Erythroblast (primary cell): ENCODE results near the gene GPC5.

Experiments
- DNase-seq, 2 experiments: peaks; one replicate each; lab custom pipeline; 2025; lab: John Stamatoyannopoulos, UW
- GATA1 ChIP-seq: IDR thresholded peaks from 2 replicates; pipeline ENCODE4 v1.6.1; 2011; ENCODE audit warnings: low read depth, mild to moderate bottlenecking, control low read depth, low read length, moderate library complexity
- POLR2A ChIP-seq: IDR thresholded peaks from 2 replicates; pipeline ENCODE4 v1.6.1; 2011; ENCODE audit warnings: mild to moderate bottlenecking, low read length

GPC5 gene

GRCh38 chr13:92150606-92151005 is 752.2 kb downstream of the GPC5 start:
- DNase-seq = no peak
- TF ChIP-seq POLR2A (no peak), GATA1 (no peak)

- TF ChIP-seq POLR2A (no peak), GATA1 (no peak)
- DNase-seq = no peak
Measured at GRCh38 chr13:92158346-92158745, 759.9 kb downstream of the GPC5 start.

- no peak for TF ChIP-seq POLR2A
- no peak for TF ChIP-seq GATA1
Measured at GRCh38 chr13:92164822-92165221, 766.4 kb downstream of the GPC5 start.

DNA sequence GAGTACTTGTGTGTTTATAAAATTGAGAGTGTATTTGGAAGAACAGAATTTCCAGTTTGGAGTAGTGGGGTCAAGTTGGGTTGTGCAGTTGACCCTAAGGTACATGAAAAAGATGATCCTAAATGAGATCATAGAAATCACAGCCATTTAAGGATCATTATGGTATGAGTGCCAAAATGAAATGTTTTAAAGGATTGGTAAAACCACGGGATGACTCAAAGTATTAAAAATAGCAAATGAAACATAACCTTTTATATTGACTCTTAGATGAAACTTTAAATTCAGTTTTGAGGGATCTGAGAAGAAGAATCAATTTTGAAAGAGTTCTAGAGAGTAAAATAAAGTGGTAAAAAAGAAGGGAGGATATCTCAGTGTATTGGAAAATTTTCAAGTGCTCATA is 773.8 kb downstream of the GPC5 start:
- no peak for DNase-seq
- TF ChIP-seq GATA1 (no peak), POLR2A (no peak)

More at GRCh38 chr13:92164822-92165221, 766.4 kb downstream of the GPC5 start:
- peak in 1 of 2 experiments; percentile 21 for DNase-seq

GRCh38 chr13:92173254-92173653 is 774.8 kb downstream of the GPC5 start:
- no peak for TF ChIP-seq POLR2A
- no peak for TF ChIP-seq GATA1
- DNase-seq = no peak

DNA sequence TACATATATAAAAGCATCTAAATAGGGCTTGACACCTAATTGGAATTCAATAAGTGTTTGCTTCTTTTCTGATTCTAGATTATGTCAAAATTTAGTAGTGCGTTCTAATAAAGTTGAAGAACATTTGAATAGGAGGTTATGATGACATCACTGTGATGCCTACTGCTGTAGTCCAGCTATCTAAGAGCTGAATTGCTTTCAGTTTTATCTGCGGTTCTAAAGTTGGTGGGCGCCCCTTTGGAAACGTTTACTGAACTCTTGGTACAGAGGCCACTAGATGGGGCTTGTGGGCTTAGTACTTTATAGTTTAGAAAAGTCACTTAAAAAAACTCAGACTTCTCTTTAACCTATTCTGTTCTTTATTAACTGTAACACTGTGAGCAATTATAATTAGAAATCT is 776.9 kb downstream of the GPC5 start:
- TF ChIP-seq POLR2A (no peak), GATA1 (no peak)
- peak; percentile 10 to 18 for DNase-seq

GRCh38 chr13:92177966-92178365 is 779.5 kb downstream of the GPC5 start:
- TF ChIP-seq GATA1 (no peak), POLR2A (no peak)
- DNase-seq = no peak

- DNase-seq = no peak
- TF ChIP-seq GATA1 (no peak), POLR2A (no peak)
Measured at GRCh38 chr13:92179223-92179622, 780.8 kb downstream of the GPC5 start.

DNA sequence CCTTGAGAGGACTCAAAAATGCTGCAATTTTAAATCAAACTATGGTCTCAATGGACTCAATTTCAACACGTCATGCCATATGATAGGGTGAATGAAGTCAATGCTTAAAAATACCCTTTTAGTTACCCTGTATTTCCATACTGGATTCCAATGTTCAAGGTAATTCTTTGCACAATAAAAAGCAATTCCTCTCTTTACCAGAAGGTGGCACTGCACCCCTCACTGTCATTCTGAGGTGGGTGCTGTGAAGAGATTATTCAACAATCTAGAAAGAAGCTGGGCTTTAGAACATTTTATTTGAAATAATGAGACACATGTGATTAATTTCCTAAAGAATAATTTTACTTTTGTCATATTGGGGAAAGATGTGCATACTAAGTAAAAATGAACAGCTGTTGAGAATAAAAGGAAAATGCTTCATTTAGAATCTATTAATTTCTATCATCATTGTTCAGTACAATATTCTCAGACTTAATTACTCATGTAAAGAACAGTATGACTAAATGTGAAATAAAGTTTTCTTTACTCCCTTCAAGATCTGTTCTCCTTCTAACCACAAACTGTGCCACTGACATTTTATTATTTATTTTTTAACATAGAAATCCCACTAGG is 789.1 kb downstream of the GPC5 start:
- no peak for TF ChIP-seq POLR2A
- TF ChIP-seq GATA1 = no peak
- peak; percentile 12 to 53 for DNase-seq

GRCh38 chr13:92188574-92188973 is 790.2 kb downstream of the GPC5 start:
- TF ChIP-seq GATA1 (no peak), POLR2A (no peak)
- DNase-seq = no peak

DNA sequence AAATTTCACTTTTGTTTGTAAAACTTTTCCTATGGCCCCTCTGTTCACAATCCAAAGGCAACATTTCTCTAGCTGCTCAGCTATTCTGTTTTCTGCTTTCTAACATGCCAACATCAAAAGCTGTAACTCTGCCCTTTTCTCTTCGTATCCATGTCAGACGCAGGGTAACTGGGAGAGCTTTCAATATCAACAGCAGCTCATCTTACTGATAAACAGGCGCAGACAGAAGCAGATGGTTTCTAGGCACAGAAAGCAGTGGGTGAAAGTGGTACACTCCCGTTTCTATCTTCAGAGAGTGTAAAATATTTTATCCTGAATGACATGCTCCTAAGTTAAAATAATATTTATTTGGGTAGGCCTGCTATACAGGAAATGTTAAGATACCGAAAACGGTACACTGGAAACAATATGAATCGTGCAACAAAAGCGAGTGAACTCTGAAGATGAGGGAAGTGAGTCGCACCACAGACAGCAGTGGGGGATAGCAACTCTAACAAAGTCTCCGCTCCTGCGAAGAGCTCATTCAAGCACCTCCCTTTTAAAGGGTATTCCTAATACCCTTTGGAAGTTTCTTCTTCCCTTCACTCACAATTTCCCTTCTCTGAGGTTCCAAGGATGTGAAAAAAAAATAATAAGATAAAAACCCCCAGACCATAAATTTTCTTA is 798.3 kb downstream of the GPC5 start:
- DNase-seq = no peak
- TF ChIP-seq POLR2A = no peak

DNA sequence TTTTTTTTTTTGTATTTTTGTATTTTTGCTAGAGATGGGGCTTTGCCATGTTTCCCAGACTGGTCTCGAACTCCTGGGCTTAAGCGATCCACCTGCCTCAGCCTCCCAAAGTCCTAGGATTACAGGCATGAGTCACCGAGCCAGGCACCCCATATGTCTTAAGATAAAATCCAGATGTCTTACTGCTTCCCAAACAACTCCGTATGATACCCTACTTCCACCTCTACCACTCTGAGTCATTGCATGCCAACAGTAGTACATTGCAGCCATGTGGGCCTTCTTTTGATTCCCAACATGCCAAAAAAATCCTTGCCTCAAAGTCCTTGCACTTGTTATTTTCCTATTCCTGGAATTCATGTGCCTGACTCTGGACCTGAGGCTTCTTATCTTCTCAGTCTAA is 799.2 kb downstream of the GPC5 start:
- no peak for DNase-seq
- TF ChIP-seq POLR2A = no peak
- TF ChIP-seq GATA1 = no peak

GRCh38 chr13:92218615-92219014 is 820.2 kb downstream of the GPC5 start:
- no peak for DNase-seq
- TF ChIP-seq POLR2A (no peak), GATA1 (no peak)

GRCh38 chr13:92221916-92222315 is 823.5 kb downstream of the GPC5 start:
- no peak for DNase-seq
- no peak for TF ChIP-seq POLR2A
- no peak for TF ChIP-seq GATA1
